ENCODE data around the gene ARL6IP4. TPM values are rescaled to one million over a fixed set of nuclear protein-coding genes. Genes with fewer than 3 reads are reported as not detected.

The ARL6IP4 gene
- total and polyA plus RNA-seq, 4 donors, result 128 to 511 (median 293) TPM

DNA sequence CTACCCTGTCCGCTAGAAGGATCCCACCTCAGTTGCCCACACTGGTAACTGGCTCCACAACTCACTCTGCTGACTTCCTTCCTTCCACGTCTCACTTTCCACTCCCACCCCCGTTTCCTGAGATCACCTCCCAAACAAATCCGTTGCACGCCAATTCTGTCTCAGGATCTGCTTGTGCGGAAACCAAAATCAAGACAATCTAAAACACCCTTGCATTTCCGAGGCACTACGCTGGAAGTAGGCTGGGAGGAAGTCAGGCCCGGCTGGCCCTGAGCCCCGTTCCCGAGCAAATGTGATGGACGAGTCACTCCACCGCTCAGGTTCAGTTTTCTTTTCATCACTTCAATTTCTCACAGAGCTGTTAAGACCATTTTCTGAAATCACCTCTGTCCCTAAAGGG lies 37.3 kb upstream of the ARL6IP4 start:
- Histone ChIP-seq H3K36me3 (ENCODE audit: control insufficient read depth in 1 of 2, insufficient read depth in 2 of 2, low read length in 1 of 2) (no peaks in the 10 kb centered on the region), H3K4me1 (ENCODE audit: control insufficient read depth in 1 of 2, insufficient read depth in 2 of 2, low read length in 2 of 2) (no peaks in the 10 kb centered on the region), H3K9me3 (ENCODE audit: control insufficient read depth, low read length) (no peaks in the 10 kb centered on the region), H3K27me3 (ENCODE audit: control insufficient read depth in 1 of 2, insufficient read depth in 2 of 2, low read length in 1 of 2) (no peaks in the 10 kb centered on the region), H3K4me3 (ENCODE audit: low read length in 2 of 2) (no peak overlapping the region), H3K27ac (ENCODE audit: low read depth in 1 of 2, low read length in 2 of 2) (no peak overlapping the region)
- ATAC-seq (ENCODE audit: low FRiP score) (no peak), DNase-seq (no peak)
- WGBS, 2 donors, result 54 to 57% methylated on average over 13 of the region's 13 CpGs
- intact Hi-C loops (cut with DNase I), result no loop called here

- no peak overlapping the region for H3K27ac ChIP-seq (ENCODE audit: low read depth in 1 of 2, low read length in 2 of 2)
- WGBS, 2 donors, result 66 to 73% methylated on average over 14 of the region's 14 CpGs
- no peak for ATAC-seq (ENCODE audit: low FRiP score)
- H3K9me3 ChIP-seq (ENCODE audit: control insufficient read depth, low read length), result no peaks in the 10 kb centered on the region
- H3K36me3 ChIP-seq (ENCODE audit: control insufficient read depth in 1 of 2, insufficient read depth in 2 of 2, low read length in 1 of 2), result no peaks in the 10 kb centered on the region
- DNase-seq, result no peak
- H3K4me1 ChIP-seq (ENCODE audit: control insufficient read depth in 1 of 2, insufficient read depth in 2 of 2, low read length in 2 of 2), result no peaks in the 10 kb centered on the region
- no peak overlapping the region for H3K4me3 ChIP-seq (ENCODE audit: low read length in 2 of 2)
- H3K27me3 ChIP-seq (ENCODE audit: control insufficient read depth in 1 of 2, insufficient read depth in 2 of 2, low read length in 1 of 2), result no peaks in the 10 kb centered on the region
- intact Hi-C loops (cut with DNase I), result no loop called here
Measured at GRCh38 chr12:122944605-122945592, 35.6 kb upstream of the ARL6IP4 start.

GRCh38 chr12:122946690-122947341 lies 33.7 kb upstream of the ARL6IP4 start:
- ATAC-seq (ENCODE audit: low FRiP score) (peak; percentile 81), DNase-seq (peak; percentile 95 to 96)
- no peak overlapping the region for H3K27ac ChIP-seq (ENCODE audit: low read depth in 1 of 2, low read length in 2 of 2)
- intact Hi-C loops (cut with DNase I), result loop anchor here in 1 of 2 donors (2.0 kb wide), 1 partner anchor 30 kb away; no protein-coding TSS in a partner anchor
- no peaks in the 10 kb centered on the region for H3K27me3 ChIP-seq (ENCODE audit: control insufficient read depth in 1 of 2, insufficient read depth in 2 of 2, low read length in 1 of 2)
- H3K4me3 ChIP-seq (ENCODE audit: low read length in 2 of 2), result no peak overlapping the region
- no peaks in the 10 kb centered on the region for H3K9me3 ChIP-seq (ENCODE audit: control insufficient read depth, low read length)
- no peaks in the 10 kb centered on the region for H3K4me1 ChIP-seq (ENCODE audit: control insufficient read depth in 1 of 2, insufficient read depth in 2 of 2, low read length in 2 of 2)
- WGBS, 2 donors, result 54 to 59% methylated on average over 10 of the region's 10 CpGs
- H3K36me3 ChIP-seq (ENCODE audit: control insufficient read depth in 1 of 2, insufficient read depth in 2 of 2, low read length in 1 of 2), result no peaks in the 10 kb centered on the region

GRCh38 chr12:122947352-122947792 lies 33.1 kb upstream of the ARL6IP4 start:
- Histone ChIP-seq H3K27me3 (ENCODE audit: control insufficient read depth in 1 of 2, insufficient read depth in 2 of 2, low read length in 1 of 2) (no peaks in the 10 kb centered on the region), H3K4me1 (ENCODE audit: control insufficient read depth in 1 of 2, insufficient read depth in 2 of 2, low read length in 2 of 2) (no peaks in the 10 kb centered on the region), H3K9me3 (ENCODE audit: control insufficient read depth, low read length) (no peaks in the 10 kb centered on the region), H3K4me3 (ENCODE audit: low read length in 2 of 2) (no peak overlapping the region), H3K36me3 (ENCODE audit: control insufficient read depth in 1 of 2, insufficient read depth in 2 of 2, low read length in 1 of 2) (no peaks in the 10 kb centered on the region), H3K27ac (ENCODE audit: low read depth in 1 of 2, low read length in 2 of 2) (no peak overlapping the region)
- intact Hi-C loops (cut with DNase I), result loop anchor here in 1 of 2 donors (2.0 kb wide), 1 partner anchor 31 kb away; no protein-coding TSS in a partner anchor
- DNase-seq (peak in 1 of 2 donors; percentile 69), ATAC-seq (ENCODE audit: low FRiP score) (peak; percentile 35)
- 68 to 79% methylated on average over 14 to 15 of the region's 15 CpGs for WGBS, 2 donors

DNA sequence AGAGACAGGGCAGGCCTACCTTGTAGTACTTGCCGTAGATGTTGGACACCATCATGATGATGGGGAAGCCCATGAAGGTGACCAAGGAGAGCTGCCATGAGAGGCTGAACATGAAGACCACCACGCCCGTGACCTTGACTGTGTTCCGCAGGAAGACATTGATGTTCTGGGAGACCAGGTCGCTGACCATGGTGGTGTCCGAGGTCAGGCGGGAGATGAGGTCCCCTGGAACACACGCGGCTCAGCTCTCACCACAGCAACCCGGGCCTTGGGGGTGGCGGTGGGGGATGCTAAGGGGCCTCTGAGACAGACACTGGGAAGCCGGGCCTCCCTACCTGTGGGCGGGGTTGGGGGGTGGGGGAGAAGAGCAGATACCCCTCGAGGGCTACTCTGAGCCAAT lies 31.9 kb upstream of the ARL6IP4 start:
- H3K27ac ChIP-seq (ENCODE audit: low read depth in 1 of 2, low read length in 2 of 2), result no peak overlapping the region
- H3K4me1 ChIP-seq (ENCODE audit: control insufficient read depth in 1 of 2, insufficient read depth in 2 of 2, low read length in 2 of 2), result no peaks in the 10 kb centered on the region
- intact Hi-C loops (cut with DNase I), result no loop called here
- no peaks in the 10 kb centered on the region for H3K27me3 ChIP-seq (ENCODE audit: control insufficient read depth in 1 of 2, insufficient read depth in 2 of 2, low read length in 1 of 2)
- H3K36me3 ChIP-seq (ENCODE audit: control insufficient read depth in 1 of 2, insufficient read depth in 2 of 2, low read length in 1 of 2), result no peaks in the 10 kb centered on the region
- DNase-seq (no peak), ATAC-seq (ENCODE audit: low FRiP score) (no peak)
- WGBS, 2 donors, result 91 to 92% methylated on average over 14 of the region's 14 CpGs
- no peak overlapping the region for H3K4me3 ChIP-seq (ENCODE audit: low read length in 2 of 2)
- H3K9me3 ChIP-seq (ENCODE audit: control insufficient read depth, low read length), result no peaks in the 10 kb centered on the region

DNA sequence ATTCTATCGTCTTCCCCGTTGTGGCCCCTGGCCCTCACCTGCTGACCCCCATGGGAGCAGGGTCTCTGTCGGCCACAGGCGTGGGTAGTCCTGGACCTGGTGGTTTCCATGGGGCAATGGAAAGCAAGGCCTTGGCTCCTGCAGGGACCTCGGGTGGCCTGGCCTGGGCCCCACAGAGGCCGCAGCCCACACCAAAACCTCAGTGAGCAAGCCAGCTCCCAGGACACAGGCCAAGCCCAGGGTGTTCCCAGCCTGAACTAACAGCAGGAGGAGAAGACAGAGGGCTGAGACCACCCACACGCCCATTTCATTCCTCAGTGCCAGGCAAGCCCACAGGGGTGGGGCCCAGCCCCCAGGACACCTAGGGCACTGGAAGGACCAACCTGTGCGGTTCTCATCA lies 31.1 kb upstream of the ARL6IP4 start:
- H3K36me3 ChIP-seq (ENCODE audit: control insufficient read depth in 1 of 2, insufficient read depth in 2 of 2, low read length in 1 of 2), result no peaks in the 10 kb centered on the region
- DNase-seq (no peak), ATAC-seq (ENCODE audit: low FRiP score) (no peak)
- no peaks in the 10 kb centered on the region for H3K4me1 ChIP-seq (ENCODE audit: control insufficient read depth in 1 of 2, insufficient read depth in 2 of 2, low read length in 2 of 2)
- H3K27ac ChIP-seq (ENCODE audit: low read depth in 1 of 2, low read length in 2 of 2), result no peak overlapping the region
- no peak overlapping the region for H3K4me3 ChIP-seq (ENCODE audit: low read length in 2 of 2)
- intact Hi-C loops (cut with DNase I), result no loop called here
- 85 to 86% methylated on average over 8 of the region's 8 CpGs for WGBS, 2 donors
- H3K9me3 ChIP-seq (ENCODE audit: control insufficient read depth, low read length), result no peaks in the 10 kb centered on the region
- H3K27me3 ChIP-seq (ENCODE audit: control insufficient read depth in 1 of 2, insufficient read depth in 2 of 2, low read length in 1 of 2), result no peaks in the 10 kb centered on the region

DNA sequence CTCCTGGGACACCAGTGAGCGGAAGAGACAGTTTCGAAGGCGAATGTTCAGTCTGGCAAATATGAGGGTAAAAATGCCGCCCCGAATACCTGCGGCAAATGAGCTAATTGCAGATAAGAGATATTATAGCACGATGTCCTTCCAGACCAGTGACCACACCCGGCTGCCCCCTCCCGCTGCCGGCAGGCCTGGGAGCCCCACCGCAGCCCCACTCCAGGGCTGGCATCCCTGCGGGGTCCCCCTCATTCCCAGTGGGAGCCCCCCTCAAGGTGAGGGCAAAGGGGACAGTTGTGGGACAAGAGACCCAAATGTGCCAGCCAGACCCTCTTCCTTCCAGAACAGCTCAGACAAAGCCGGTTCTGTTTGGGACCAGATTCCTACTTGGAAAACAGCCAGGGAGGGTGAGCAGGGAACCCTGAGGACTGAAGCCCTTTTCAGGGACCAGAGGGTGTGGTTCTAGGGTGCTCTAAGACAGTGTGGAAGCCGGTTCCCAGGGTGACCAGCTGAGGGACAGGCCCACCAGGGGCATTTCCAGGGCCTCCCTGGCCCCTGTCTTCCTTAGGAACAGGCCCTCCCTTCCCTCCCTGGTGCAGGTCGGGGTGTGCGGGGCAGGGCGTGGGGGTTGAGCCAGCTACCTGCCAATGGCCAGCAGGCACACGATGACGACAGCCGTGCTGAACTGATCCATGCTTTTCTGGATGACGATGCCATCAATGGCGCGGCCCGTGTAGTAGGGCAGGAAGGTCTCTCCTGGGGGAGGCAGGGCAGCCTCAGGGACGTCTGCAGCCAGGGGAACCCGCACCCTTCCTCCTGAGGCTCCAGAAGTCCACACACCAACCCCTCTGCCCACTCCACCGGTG lies 30.4 kb upstream of the ARL6IP4 start:
- intact Hi-C loops (cut with DNase I), result loop anchor here in 1 of 2 donors (5.0 kb wide), 1 partner anchor 158 kb away; no protein-coding TSS in a partner anchor
- H3K36me3 ChIP-seq (ENCODE audit: control insufficient read depth in 1 of 2, insufficient read depth in 2 of 2, low read length in 1 of 2), result no peaks in the 10 kb centered on the region
- H3K9me3 ChIP-seq (ENCODE audit: control insufficient read depth, low read length), result no peaks in the 10 kb centered on the region
- no peaks in the 10 kb centered on the region for H3K27me3 ChIP-seq (ENCODE audit: control insufficient read depth in 1 of 2, insufficient read depth in 2 of 2, low read length in 1 of 2)
- H3K27ac ChIP-seq (ENCODE audit: low read depth in 1 of 2, low read length in 2 of 2), result no peak overlapping the region
- no peaks in the 10 kb centered on the region for H3K4me1 ChIP-seq (ENCODE audit: control insufficient read depth in 1 of 2, insufficient read depth in 2 of 2, low read length in 2 of 2)
- no peak overlapping the region for H3K4me3 ChIP-seq (ENCODE audit: low read length in 2 of 2)
- WGBS, 2 donors, result 91 to 95% methylated on average over 26 to 27 of the region's 27 CpGs
- DNase-seq (no peak), ATAC-seq (ENCODE audit: low FRiP score) (no peak)

GRCh38 chr12:122951406-122951805 lies 29.1 kb upstream of the ARL6IP4 start:
- Histone ChIP-seq H3K9me3 (ENCODE audit: control insufficient read depth, low read length) (no peaks in the 10 kb centered on the region), H3K4me1 (ENCODE audit: control insufficient read depth in 1 of 2, insufficient read depth in 2 of 2, low read length in 2 of 2) (no peaks in the 10 kb centered on the region), H3K27ac (ENCODE audit: low read depth in 1 of 2, low read length in 2 of 2) (no peak overlapping the region), H3K4me3 (ENCODE audit: low read length in 2 of 2) (no peak overlapping the region), H3K36me3 (ENCODE audit: control insufficient read depth in 1 of 2, insufficient read depth in 2 of 2, low read length in 1 of 2) (no peaks in the 10 kb centered on the region), H3K27me3 (ENCODE audit: control insufficient read depth in 1 of 2, insufficient read depth in 2 of 2, low read length in 1 of 2) (no peaks in the 10 kb centered on the region)
- no peak for ATAC-seq (ENCODE audit: low FRiP score)
- intact Hi-C loops (cut with DNase I), result loop anchor here in 1 of 2 donors (5.0 kb wide), 1 partner anchor 159 kb away; no protein-coding TSS in a partner anchor
- WGBS, 2 donors, result 70 to 81% methylated on average over 9 of the region's 9 CpGs
- DNase-seq, result no peak
